Measurements from ENCODE around the gene CYP2A6.

The CYP2A6 gene

DNA sequence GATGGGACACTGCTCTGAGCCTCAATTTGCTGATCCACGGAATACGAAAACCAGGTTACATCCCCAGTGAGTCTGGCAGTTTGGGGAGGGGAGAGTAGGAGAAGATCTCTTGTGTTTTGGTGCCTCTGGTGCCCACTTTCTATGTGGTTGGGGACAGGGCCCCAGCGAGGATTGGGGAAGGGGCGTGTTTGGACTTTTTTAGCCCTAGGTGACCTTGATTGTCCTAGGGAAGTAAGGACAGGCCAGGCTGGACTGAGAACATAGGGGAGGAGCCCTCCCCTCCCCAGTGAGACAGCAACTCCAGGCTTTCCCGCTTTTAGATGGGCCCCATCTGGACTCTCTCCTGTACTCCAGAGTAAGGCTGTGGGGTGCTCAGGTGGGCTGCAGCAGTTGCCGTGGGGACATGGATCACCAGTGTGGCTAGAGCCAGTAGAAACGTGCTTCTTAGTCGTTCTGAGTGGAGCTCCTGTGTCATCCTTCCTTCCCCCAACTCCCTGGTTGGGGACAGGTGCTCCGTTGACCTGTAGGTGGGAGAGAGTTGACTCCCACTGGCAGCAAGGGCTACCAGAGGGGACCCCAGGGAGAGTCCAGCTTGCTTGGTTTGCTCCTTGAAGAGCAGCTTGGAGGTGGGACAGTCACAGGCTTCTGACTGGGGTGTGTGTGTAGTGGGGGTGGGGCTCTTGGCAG lies 46.9 kb downstream of the CYP2A6 start:
- H3K4me3 ChIP-seq (ENCODE audit: control insufficient read depth, low read depth, low read length) = no peak overlapping the region
- no peak for DNase-seq (ENCODE audit: low read depth)
- TF ChIP-seq, protein P1, sequence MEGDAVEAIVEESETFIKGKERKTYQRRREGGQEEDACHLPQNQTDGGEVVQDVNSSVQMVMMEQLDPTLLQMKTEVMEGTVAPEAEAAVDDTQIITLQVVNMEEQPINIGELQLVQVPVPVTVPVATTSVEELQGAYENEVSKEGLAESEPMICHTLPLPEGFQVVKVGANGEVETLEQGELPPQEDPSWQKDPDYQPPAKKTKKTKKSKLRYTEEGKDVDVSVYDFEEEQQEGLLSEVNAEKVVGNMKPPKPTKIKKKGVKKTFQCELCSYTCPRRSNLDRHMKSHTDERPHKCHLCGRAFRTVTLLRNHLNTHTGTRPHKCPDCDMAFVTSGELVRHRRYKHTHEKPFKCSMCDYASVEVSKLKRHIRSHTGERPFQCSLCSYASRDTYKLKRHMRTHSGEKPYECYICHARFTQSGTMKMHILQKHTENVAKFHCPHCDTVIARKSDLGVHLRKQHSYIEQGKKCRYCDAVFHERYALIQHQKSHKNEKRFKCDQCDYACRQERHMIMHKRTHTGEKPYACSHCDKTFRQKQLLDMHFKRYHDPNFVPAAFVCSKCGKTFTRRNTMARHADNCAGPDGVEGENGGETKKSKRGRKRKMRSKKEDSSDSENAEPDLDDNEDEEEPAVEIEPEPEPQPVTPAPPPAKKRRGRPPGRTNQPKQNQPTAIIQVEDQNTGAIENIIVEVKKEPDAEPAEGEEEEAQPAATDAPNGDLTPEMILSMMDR (conservative IDR thresholded peaks at IDR 0.05; ENCODE audit: control insufficient read depth, insufficient read depth, low read depth, low read length) = no peak

GRCh38 chr19:40802300-40803169 lies 47.7 kb downstream of the CYP2A6 start:
- DNase-seq (ENCODE audit: low read depth) = no peak
- H3K4me3 ChIP-seq (ENCODE audit: control insufficient read depth, low read depth, low read length) = peak overlapping the region; percentile 14
- TF ChIP-seq, protein P1 (conservative IDR thresholded peaks at IDR 0.05; ENCODE audit: control insufficient read depth, insufficient read depth, low read depth, low read length) = no peak

GRCh38 chr19:40801426-40802299 lies 48.6 kb downstream of the CYP2A6 start:
- DNase-seq (ENCODE audit: low read depth) = no peak
- TF ChIP-seq, protein P1 (conservative IDR thresholded peaks at IDR 0.05; ENCODE audit: control insufficient read depth, insufficient read depth, low read depth, low read length) = no peak
- peak overlapping the region; percentile 13 for H3K4me3 ChIP-seq (ENCODE audit: control insufficient read depth, low read depth, low read length)

- DNase-seq (ENCODE audit: low read depth) = no peak
- TF ChIP-seq, protein P1 (conservative IDR thresholded peaks at IDR 0.05; ENCODE audit: control insufficient read depth, insufficient read depth, low read depth, low read length) = no peak
- peak overlapping the region; percentile 1 for H3K4me3 ChIP-seq (ENCODE audit: control insufficient read depth, low read depth, low read length)
Measured at GRCh38 chr19:40800997-40801377, 49.3 kb downstream of the CYP2A6 start.

GRCh38 chr19:40800339-40800996 lies 49.8 kb downstream of the CYP2A6 start:
- DNase-seq (ENCODE audit: low read depth) = no peak
- TF ChIP-seq, protein P1 (conservative IDR thresholded peaks at IDR 0.05; ENCODE audit: control insufficient read depth, insufficient read depth, low read depth, low read length) = no peak
- peak overlapping the region; percentile 80 for H3K4me3 ChIP-seq (ENCODE audit: control insufficient read depth, low read depth, low read length)

Data from fibroblast of mammary gland (primary cell).